Neuron (in vitro differentiated cells): ENCODE data around the gene ETV6.
A peak's percentile ranks its signal among the peaks of the same experiment; 100 is the strongest.

Source experiments
- H2AFZ ChIP-seq: one replicate; pipeline ENCODE4 v1.6.1; 2013; ENCODE audit warnings: low read depth, mild to moderate bottlenecking, inconsistent platforms, low read length, moderate library complexity
- H3K27me3 ChIP-seq: one replicate; pipeline ENCODE4 v1.6.1; 2013; ENCODE audit warnings: low read length; ENCODE audit not compliant: insufficient read depth
- H3K36me3 ChIP-seq: one replicate; pipeline ENCODE4 v1.6.1; 2013; ENCODE audit warnings: low read length; ENCODE audit not compliant: insufficient read depth
- H3K4me1 ChIP-seq: one replicate; pipeline ENCODE4 v1.6.1; 2013; ENCODE audit warnings: low read length; ENCODE audit not compliant: insufficient read depth
- H3K4me3 ChIP-seq: 2 replicates; pipeline ENCODE4 v1.5.1; 2013; ENCODE audit warnings: mild to moderate bottlenecking, low read length, moderate library complexity
- H3K9me3 ChIP-seq: one replicate; pipeline ENCODE4 v1.6.1; 2013; ENCODE audit warnings: low read length

ETV6 gene

DNA sequence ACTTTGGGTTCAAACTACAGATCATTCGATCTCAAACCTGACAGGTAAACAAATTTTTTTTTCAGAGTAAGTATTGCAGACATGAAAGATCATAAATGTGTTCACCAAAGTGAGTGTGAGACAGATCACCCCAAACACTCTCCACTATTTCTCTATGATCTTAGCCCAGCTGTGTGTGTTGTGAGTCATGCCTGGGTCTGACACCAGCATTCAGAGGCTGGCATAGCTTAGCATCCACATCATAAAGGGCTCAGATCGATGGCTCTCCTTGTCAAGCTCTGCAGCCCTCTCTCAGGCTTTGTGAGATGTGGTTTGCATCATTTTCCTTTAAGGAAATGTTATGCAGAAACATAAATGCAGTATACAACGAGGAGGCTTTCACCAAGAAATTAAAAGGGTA, 164.9 kb downstream of the ETV6 start:
- H2AFZ ChIP-seq = no peak overlapping the region
- H3K4me1 ChIP-seq = peaks cover 35% of the 10 kb centered on the region
- no peak overlapping the region for H3K4me3 ChIP-seq
- H3K9me3 ChIP-seq = no peaks in the 10 kb centered on the region
- H3K27me3 ChIP-seq = no peaks in the 10 kb centered on the region
- H3K36me3 ChIP-seq = no peaks in the 10 kb centered on the region

DNA sequence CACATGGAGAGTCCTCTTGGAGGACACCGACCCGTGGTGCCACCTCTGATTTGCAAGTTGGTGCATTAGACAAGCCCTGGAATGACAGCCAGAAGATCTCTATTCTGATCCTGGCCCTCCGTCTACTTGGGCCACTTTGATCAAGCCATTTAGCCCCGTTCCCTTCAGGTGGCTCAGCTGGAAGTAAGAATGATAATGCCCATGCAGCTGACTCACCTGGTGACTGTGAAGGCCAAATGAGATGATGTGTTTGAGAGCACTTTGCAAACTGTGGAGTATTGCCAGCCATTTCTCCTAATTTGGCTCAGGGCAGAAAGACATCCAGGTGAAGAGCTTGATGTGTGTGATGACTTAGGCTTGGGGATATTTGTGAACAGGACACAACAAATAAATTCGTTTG, 165.9 kb downstream of the ETV6 start:
- no peaks in the 10 kb centered on the region for H3K36me3 ChIP-seq
- H3K4me1 ChIP-seq = peaks cover 39% of the 10 kb centered on the region
- no peaks in the 10 kb centered on the region for H3K27me3 ChIP-seq
- no peak overlapping the region for H2AFZ ChIP-seq
- H3K4me3 ChIP-seq = no peak overlapping the region
- no peaks in the 10 kb centered on the region for H3K9me3 ChIP-seq

DNA sequence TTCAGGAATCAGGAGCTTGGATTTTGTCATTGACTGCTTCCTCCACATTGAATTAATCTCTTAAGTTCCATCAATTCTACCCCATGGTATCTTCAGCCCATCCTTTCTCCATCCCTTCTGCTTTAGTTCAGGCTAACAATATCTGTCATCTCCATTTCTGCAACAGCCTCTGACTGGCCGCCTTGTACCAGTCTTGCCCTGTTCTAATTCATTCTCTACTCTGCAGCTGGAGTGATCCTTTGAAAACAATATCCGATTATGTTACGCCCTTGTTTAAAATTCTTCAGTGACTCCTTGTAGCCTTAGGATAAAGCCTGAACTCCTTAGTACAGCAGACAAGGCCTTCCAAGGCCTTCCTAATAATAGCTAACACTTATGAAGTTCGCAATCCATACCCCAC, 170.2 kb downstream of the ETV6 start:
- Histone ChIP-seq H3K36me3 (no peaks in the 10 kb centered on the region), H2AFZ (no peak overlapping the region), H3K4me3 (no peak overlapping the region), H3K27me3 (no peaks in the 10 kb centered on the region), H3K9me3 (no peaks in the 10 kb centered on the region), H3K4me1 (peaks cover 37% of the 10 kb centered on the region)

DNA sequence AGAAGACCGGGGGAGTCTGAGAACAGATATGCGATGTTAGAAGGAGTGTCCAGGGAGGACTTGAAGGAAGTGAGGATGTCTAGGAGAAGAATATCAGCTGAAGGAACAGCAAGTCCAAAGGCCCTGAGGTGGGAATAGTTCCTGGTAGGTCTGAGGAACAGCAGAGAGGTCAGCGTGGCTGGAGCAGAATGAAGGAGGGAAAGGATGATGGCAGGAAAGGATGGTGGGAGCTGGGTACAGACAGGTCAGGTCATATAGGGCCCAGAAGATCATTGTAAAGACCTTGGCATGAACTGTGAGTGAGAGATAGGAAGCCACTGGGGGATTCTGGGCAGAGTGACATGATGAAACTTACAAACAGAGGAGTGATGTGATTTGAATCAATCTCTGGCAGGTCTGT, 171.0 kb downstream of the ETV6 start:
- H3K9me3 ChIP-seq = no peaks in the 10 kb centered on the region
- H3K27me3 ChIP-seq = no peaks in the 10 kb centered on the region
- peaks cover 34% of the 10 kb centered on the region for H3K4me1 ChIP-seq
- H3K36me3 ChIP-seq = no peaks in the 10 kb centered on the region
- no peak overlapping the region for H2AFZ ChIP-seq
- no peak overlapping the region for H3K4me3 ChIP-seq

DNA sequence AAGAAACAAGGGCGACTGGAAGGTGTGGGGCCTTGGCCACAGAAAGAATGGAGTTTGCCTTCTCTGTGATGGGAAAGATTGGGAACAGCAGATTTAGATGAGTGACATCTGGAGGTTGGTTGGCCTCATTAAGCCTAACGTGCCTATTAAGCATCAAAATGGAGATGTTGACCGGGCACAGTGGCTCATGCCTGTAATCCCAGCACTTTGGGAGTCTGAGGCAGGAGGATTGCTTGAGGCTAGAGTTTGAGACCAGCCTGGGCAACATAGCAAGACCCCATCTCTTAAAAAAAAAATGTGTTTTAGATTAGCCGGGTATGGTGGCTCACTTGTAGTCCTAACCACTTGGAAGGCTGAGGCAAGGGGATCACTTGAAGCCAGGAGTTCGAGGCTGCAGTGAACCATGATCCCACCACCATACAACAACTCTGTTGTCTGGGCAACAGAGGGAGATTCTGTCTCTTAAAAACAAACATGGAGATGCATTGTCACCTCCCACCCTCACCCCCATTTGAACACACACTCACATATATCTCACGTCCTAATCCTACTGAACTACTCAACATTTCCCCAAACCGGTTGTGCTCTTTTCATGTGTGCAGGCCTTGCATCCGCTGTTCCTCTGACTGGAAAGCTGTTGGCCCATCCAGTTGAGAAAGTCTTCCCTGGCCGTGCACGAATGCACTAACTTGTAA, 172.1 kb downstream of the ETV6 start:
- peaks cover 38% of the 10 kb centered on the region for H3K4me1 ChIP-seq
- H3K27me3 ChIP-seq = no peaks in the 10 kb centered on the region
- no peaks in the 10 kb centered on the region for H3K9me3 ChIP-seq
- H2AFZ ChIP-seq = no peak overlapping the region
- no peak overlapping the region for H3K4me3 ChIP-seq
- H3K36me3 ChIP-seq = no peaks in the 10 kb centered on the region

DNA sequence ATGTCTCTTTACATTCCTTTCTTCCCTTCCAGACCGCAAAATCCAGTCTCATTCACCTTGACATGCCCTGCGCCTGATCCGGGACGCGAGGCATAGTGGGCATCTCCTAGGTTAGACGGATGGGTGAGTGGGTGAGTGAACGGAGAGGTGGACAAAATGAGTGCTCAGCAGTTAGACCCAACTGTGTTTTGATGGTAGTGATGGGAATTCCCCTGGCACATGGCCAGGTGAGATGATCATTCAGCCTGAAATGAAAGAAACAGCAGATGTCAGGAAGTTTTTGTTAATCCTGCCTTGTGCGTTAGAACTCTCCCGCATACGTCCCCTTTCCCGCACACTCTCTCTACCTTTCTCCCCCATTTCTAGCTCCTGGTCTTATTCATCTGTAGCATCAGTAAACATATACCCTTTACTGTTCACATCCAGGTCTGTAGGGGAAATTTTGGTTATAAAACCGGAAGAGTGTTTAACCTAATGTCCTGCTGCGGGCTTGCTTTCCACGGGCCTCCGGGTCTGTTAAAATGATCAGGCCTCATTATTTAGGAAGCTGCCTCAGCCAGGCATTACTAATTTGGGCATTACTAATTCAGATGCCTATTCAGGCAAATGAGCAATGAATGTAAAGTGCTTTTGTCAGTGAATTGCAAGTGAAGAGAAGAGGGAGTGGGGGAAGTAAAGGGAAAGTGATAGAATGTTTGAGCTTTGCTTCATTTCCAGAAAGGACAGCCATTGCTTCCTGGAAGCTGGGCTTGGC, 172.8 kb downstream of the ETV6 start:
- Histone ChIP-seq H3K4me3 (no peak overlapping the region), H3K4me1 (peaks cover 45% of the 10 kb centered on the region), H3K9me3 (no peaks in the 10 kb centered on the region)

DNA sequence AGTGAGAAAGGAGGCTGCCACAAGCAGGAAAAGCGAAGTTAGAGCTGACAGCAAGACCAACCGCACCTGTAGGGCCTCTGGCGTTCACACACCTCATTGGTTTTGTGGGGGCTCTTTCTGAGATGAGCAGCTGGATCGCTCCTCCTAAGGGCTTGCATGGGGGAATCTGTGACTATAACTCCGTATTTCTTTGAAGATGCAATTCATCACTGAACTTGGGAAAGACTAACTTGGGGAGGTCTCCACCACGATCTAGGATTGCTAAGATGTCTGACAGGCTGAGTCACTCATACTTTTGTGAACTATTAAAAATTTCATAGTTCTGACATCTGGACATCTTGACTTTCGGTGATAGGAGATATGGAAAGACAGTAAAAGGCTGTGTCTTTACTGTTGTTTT, 173.6 kb downstream of the ETV6 start:
- H3K4me1 ChIP-seq = peaks cover 53% of the 10 kb centered on the region
- no peaks in the 10 kb centered on the region for H3K36me3 ChIP-seq
- H3K27me3 ChIP-seq = no peaks in the 10 kb centered on the region
- no peak overlapping the region for H3K4me3 ChIP-seq
- H3K9me3 ChIP-seq = no peaks in the 10 kb centered on the region
- H2AFZ ChIP-seq = no peak overlapping the region

More for the DNA sequence above, 172.8 kb downstream of the ETV6 start:
- Histone ChIP-seq H2AFZ (no peak overlapping the region), H3K36me3 (no peaks in the 10 kb centered on the region), H3K27me3 (no peaks in the 10 kb centered on the region)

DNA sequence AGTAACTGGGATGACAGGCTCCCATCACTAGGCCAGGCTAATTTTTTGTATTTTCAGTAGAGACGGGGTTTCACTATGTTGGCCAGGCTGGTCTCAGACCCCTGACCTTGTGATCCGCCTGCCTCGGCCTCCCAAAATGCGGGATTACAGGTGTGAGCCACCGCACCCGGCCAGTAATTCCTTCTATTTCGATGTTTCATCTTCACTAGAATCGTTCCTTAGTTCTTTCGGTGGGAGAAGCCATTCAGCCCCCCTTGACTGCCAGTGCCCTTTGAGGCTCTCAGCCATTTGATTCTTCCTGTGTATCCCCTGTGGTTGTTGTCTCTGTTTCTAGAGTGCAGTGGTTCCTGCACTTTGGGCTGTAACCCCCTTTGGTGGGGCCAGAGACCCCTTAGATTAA, 174.1 kb downstream of the ETV6 start:
- H3K27me3 ChIP-seq = no peaks in the 10 kb centered on the region
- peaks cover 57% of the 10 kb centered on the region for H3K4me1 ChIP-seq
- no peaks in the 10 kb centered on the region for H3K36me3 ChIP-seq
- no peak overlapping the region for H3K4me3 ChIP-seq
- H2AFZ ChIP-seq = no peak overlapping the region
- H3K9me3 ChIP-seq = no peaks in the 10 kb centered on the region

DNA sequence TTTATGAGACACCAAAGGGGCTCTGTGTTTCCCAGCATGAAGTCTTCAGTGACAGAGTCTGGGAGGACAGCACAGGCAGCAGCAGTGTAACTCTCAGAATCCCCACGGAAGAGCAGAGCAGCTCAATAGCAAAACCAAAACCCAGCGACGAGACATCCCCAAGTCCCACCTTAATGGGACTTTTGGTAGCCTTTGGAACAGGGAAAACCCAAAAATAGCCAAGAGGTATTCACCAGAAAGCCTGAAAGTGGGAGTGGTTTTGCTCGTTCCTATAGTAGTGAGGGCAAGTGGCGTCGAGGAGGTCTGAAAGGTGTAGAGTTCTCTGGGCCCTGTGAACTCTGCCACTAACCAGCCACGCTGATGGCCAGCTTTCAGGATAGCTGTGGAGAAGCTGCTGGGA, 174.6 kb downstream of the ETV6 start:
- Histone ChIP-seq H3K4me1 (peaks cover 59% of the 10 kb centered on the region), H3K9me3 (no peaks in the 10 kb centered on the region), H2AFZ (no peak overlapping the region), H3K4me3 (no peak overlapping the region), H3K36me3 (no peaks in the 10 kb centered on the region), H3K27me3 (no peaks in the 10 kb centered on the region)

DNA sequence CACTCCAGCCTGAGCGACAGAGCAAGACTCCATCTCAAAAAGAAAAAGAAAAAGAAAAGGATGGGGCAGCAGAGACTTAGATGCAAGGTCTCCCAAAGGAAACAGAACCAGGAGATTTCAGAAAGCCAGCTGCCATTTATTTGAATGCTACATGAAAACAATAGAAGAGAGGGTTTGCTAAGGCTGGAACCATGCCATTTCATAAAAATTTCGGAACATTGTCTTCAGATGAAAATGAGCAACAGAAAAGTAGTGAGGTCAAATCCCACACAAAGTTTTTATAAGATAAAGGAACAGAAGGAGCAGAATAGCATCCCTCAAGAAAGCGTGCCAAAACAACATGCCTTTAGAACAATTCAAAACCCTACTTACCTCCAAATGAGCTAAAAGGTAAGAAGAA, 175.3 kb downstream of the ETV6 start:
- Histone ChIP-seq H3K9me3 (no peaks in the 10 kb centered on the region), H3K27me3 (no peaks in the 10 kb centered on the region), H3K4me1 (peaks cover 55% of the 10 kb centered on the region), H3K4me3 (no peak overlapping the region), H3K36me3 (no peaks in the 10 kb centered on the region), H2AFZ (no peak overlapping the region)

DNA sequence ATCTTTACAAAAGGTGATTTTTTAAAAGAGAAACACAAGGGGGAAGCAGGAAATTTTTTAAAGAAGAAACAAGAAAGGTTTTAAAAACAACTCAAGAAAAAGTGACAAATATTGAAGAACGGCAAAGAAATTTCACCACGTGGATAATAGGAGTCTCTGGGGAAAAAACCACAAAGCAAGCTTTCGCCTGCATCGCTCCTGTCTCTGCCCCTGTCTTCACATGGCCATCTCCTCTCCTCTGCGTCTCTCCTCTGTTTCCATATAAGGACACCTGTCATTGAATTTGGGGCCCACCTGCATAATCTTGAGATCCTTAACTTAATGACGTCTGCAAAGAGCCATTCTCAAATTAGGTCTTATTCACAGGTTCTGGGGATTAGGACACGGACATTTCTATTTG, 175.8 kb downstream of the ETV6 start:
- Histone ChIP-seq H3K4me1 (peaks cover 54% of the 10 kb centered on the region), H3K36me3 (no peaks in the 10 kb centered on the region), H2AFZ (no peak overlapping the region), H3K9me3 (no peaks in the 10 kb centered on the region), H3K27me3 (no peaks in the 10 kb centered on the region), H3K4me3 (no peak overlapping the region)

DNA sequence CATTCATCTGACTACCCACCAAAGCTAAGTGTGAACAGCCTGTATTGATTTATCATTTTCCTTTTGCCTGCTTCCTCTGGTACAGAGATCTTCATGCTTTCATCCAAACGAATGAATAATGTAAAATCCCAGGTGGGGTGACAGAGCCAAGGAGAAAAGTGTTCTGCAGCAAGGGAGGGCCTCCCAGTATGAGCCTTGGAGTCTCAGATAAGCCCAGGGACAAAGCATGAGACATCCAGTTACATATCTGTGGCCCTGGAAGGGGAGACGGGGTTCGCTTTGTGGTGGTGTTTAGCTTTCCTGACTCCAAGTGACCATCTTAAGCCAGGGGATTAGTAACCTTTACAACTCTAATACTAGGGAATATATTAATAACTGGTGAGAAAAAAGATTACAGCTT, 177.1 kb downstream of the ETV6 start:
- Histone ChIP-seq H3K36me3 (no peaks in the 10 kb centered on the region), H3K9me3 (no peaks in the 10 kb centered on the region), H3K4me1 (peaks cover 54% of the 10 kb centered on the region), H3K4me3 (no peak overlapping the region), H2AFZ (no peak overlapping the region), H3K27me3 (no peaks in the 10 kb centered on the region)

DNA sequence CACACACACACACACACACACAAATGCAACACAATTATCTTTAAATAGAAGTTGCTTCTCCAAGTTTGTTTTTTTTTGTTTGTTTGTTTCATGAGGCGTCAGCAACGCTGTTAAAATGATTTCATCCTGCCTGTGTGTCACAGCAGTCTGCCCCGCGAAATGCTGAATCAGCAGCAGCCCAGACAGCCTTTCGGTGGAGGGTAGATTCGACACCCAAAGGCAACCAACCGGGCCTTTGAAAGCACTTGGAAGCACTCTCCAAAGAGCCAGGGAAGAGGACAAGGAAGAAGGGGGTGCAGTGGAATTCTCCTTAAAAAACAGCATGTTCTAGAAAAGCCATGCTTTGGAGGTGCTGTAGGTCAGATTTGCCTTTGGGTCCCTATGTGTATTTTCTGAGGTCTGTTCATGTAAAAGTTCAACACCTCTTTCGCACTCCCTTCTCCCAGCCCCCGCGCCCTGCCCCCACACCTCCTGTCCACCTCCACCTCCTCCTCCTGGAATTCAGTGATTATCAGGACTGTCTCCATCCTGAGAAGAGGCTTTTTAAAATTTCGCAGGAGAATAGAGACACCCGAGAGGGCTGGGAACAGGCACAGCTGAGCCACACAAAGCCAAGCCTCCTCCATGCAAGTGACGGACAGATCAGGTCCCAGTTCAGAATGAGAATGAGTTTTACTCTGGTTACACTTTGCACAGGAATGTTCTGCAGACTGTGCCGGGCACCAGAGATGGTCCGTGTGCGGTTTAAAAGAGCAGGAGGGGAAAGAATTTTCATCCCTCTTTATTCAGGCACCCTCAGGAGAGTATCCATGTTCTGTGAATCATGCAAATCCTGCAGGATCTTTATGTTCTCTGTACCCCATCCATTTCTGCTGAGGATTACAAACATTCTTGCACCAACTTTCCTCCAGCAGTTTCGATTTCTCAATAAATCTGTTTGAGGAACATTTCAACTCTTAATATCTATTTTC, 177.9 kb downstream of the ETV6 start:
- peak overlapping the region; percentile 32 for H3K4me3 ChIP-seq
- no peaks in the 10 kb centered on the region for H3K36me3 ChIP-seq
- no peaks in the 10 kb centered on the region for H3K9me3 ChIP-seq
- H3K27me3 ChIP-seq = no peaks in the 10 kb centered on the region
- H2AFZ ChIP-seq = peak overlapping the region; percentile 48
- peaks cover 46% of the 10 kb centered on the region for H3K4me1 ChIP-seq
